Keratinocyte (primary cell): ENCODE measurements around the gene TLR8. TPM values are rescaled to one million over a fixed set of nuclear protein-coding genes. Genes with fewer than 3 reads are reported as not detected.

Source experiments
- DNase-seq: peaks from one replicate; pipeline ENCODE4 v3.0.0-alpha.2; 2011; ENCODE audit warnings: low read depth, missing footprints, low spot score
- FAIRE-seq: peaks from 2 replicates; lab custom pipeline; 2011; peaks lifted over from hg19 to GRCh38; lab: Jason Lieb, UNC
- H2AFZ ChIP-seq: 2 replicates; pipeline ENCODE4 v1.6.0; 2012; ENCODE audit warnings: low read length, control low read depth, inconsistent platforms; ENCODE audit not compliant: control insufficient read depth
- H3K27ac ChIP-seq: 2 replicates; pipeline ENCODE4 v1.5.1; 2011; ENCODE audit warnings: low read length; ENCODE audit not compliant: control insufficient read depth, insufficient read depth
- H3K27me3 ChIP-seq: 3 replicates; pipeline ENCODE4 v1.6.0; 2011; ENCODE audit warnings: low read length; ENCODE audit not compliant: control insufficient read depth, insufficient read depth; ENCODE audit errors: extremely low read depth
- H3K36me3 ChIP-seq, 2 experiments: 2 replicates in 1 of 2; 3 replicates in 1 of 2; pipeline ENCODE4 v1.5.1; 2011; ENCODE audit warnings: low read length in 2 of 2, mild to moderate bottlenecking in 1 of 2; ENCODE audit not compliant: control insufficient read depth in 2 of 2, insufficient read depth in 2 of 2; ENCODE audit errors: extremely low read depth in 1 of 2
- H3K4me1 ChIP-seq: 3 replicates; pipeline ENCODE4 v1.5.1; 2011; ENCODE audit warnings: low read length; ENCODE audit not compliant: control insufficient read depth, insufficient read depth; ENCODE audit errors: extremely low read depth
- H3K4me2 ChIP-seq: 3 replicates; pipeline ENCODE4 v1.6.0; 2011; ENCODE audit warnings: low read depth, low read length; ENCODE audit not compliant: control insufficient read depth, insufficient read depth; ENCODE audit errors: extremely low read depth
- H3K4me3 ChIP-seq, 3 experiments: fragments of 200-600 bp in 1 of 3; sonication (generic) in 1 of 3; 2 replicates in 2 of 3; 3 replicates in 1 of 3; pipeline ENCODE4 v1.5.1; 2011 to 2016; ENCODE audit warnings: low read length in 3 of 3, mild to moderate bottlenecking in 3 of 3, control low read depth in 2 of 3, inconsistent platforms in 1 of 3, low read depth in 1 of 3, mixed read lengths in 1 of 3, mixed run types in 1 of 3, moderate library complexity in 1 of 3; ENCODE audit not compliant: control insufficient read depth in 2 of 3, insufficient read depth in 2 of 3; ENCODE audit errors: extremely low read depth in 1 of 3
- H3K79me2 ChIP-seq: 2 replicates; pipeline ENCODE4 v1.6.0; 2012; ENCODE audit warnings: low read length; ENCODE audit not compliant: control insufficient read depth, insufficient read depth
- H3K9ac ChIP-seq: 3 replicates; pipeline ENCODE4 v1.6.0; 2011; ENCODE audit warnings: low read length; ENCODE audit not compliant: control insufficient read depth, insufficient read depth; ENCODE audit errors: extremely low read depth
- H3K9me1 ChIP-seq: 3 replicates; pipeline ENCODE4 v1.6.0; 2011; ENCODE audit warnings: low read length; ENCODE audit not compliant: control insufficient read depth, insufficient read depth; ENCODE audit errors: extremely low read depth
- H3K9me3 ChIP-seq: 2 replicates; pipeline ENCODE4 v1.5.1; 2012; ENCODE audit warnings: low read depth, low read length; ENCODE audit not compliant: control insufficient read depth
- H4K20me1 ChIP-seq: 3 replicates; pipeline ENCODE4 v1.6.0; 2011; ENCODE audit warnings: low read length; ENCODE audit not compliant: control insufficient read depth, insufficient read depth; ENCODE audit errors: extremely low read depth
- CTCF ChIP-seq, 3 experiments: IDR thresholded peaks in 1 of 3; conservative IDR thresholded peaks in 1 of 3; optimal IDR thresholded peaks in 1 of 3; 2 replicates in 2 of 3; 3 replicates in 1 of 3; pipeline versions ENCODE3 to v1.5.1; 2011; ENCODE audit warnings: low read length in 3 of 3, mild to moderate bottlenecking in 3 of 3, moderate library complexity in 2 of 3, control low read depth in 1 of 3, inconsistent platforms in 1 of 3; ENCODE audit not compliant: insufficient read depth in 2 of 3; ENCODE audit errors: extremely low read depth in 1 of 3
- EZH2 ChIP-seq: IDR thresholded peaks from one replicate; pipeline ENCODE4 v1.6.1; 2012; ENCODE audit warnings: inconsistent platforms, mild to moderate bottlenecking, low read length, moderate library complexity
- dilution Hi-C: fragments of 300-500 bp; cut with MboI; formaldehyde crosslinking; loops from one replicate; pipeline ENCODE4 v1.7.0; 2020; ENCODE audit warnings: low sequenced_read_pairs; ENCODE audit not compliant: extremely low pct_ligation_motif_present
- polyA plus RNA-seq, 5 experiments: library from polyadenylated mRNA; depleted of rRNA in 3 of 5; stranded (reverse) in 3 of 5; stranded (forward) in 1 of 5; unstranded in 1 of 5; fragments of >200 nt; gene quantifications; 1 replicate in 1 of 5; 2 replicates in 3 of 5; 3 replicates in 1 of 5; pipeline versions ENCODE4 v1.2.1 to v1.2.3, GENCODE V29; 2011 to 2012; ENCODE audit warnings: missing spikeins in 2 of 5, low read depth in 1 of 5, low replicate concordance in 1 of 5

Gene TLR8
- polyA plus RNA-seq, 1 donor (not counting 4 experiments of a cell fraction or from before 2014, with no cell fraction given), result not detected

- no peak overlapping the region for H3K4me3 ChIP-seq
- H2AFZ ChIP-seq, result no peak overlapping the region
- no peaks in the 10 kb centered on the region for H3K4me1 ChIP-seq
- H4K20me1 ChIP-seq, result no peaks in the 10 kb centered on the region
- no peak overlapping the region for H3K4me2 ChIP-seq
- TF ChIP-seq CTCF (optimal IDR thresholded peaks at IDR 0.05 in 1 of 3, IDR thresholded peaks at IDR 0.05 in 1 of 3, conservative IDR thresholded peaks at IDR 0.05 in 1 of 3; ENCODE audit: extremely low read depth in 1 of 3, insufficient read depth in 2 of 3, low read length in 3 of 3) (no peak), EZH2 (no peak)
- no peaks in the 10 kb centered on the region for H3K9me1 ChIP-seq
- no peak for DNase-seq
- H3K79me2 ChIP-seq, result no peaks in the 10 kb centered on the region
- dilution Hi-C loops, result no loop called here
- H3K27ac ChIP-seq, result no peak overlapping the region
- H3K27me3 ChIP-seq, result no peaks in the 10 kb centered on the region
- H3K36me3 ChIP-seq, result no peaks in the 10 kb centered on the region
- no peak for FAIRE-seq
- H3K9me3 ChIP-seq, result no peaks in the 10 kb centered on the region
- H3K9ac ChIP-seq, result no peak overlapping the region
Measured at GRCh38 chrX:12932244-12932643, 25.8 kb downstream of the TLR8 start.

GRCh38 chrX:12934850-12935249 lies 28.4 kb downstream of the TLR8 start:
- no peak overlapping the region for H3K27ac ChIP-seq
- FAIRE-seq, result no peak
- H3K79me2 ChIP-seq, result no peaks in the 10 kb centered on the region
- H2AFZ ChIP-seq, result no peak overlapping the region
- H3K9me3 ChIP-seq, result no peaks in the 10 kb centered on the region
- no peaks in the 10 kb centered on the region for H3K9me1 ChIP-seq
- no peaks in the 10 kb centered on the region for H3K36me3 ChIP-seq
- H3K4me2 ChIP-seq, result no peak overlapping the region
- H4K20me1 ChIP-seq, result no peaks in the 10 kb centered on the region
- no peak for DNase-seq
- H3K4me1 ChIP-seq, result no peaks in the 10 kb centered on the region
- no peak for TF ChIP-seq CTCF (optimal IDR thresholded peaks at IDR 0.05 in 1 of 3, IDR thresholded peaks at IDR 0.05 in 1 of 3, conservative IDR thresholded peaks at IDR 0.05 in 1 of 3; ENCODE audit: extremely low read depth in 1 of 3, insufficient read depth in 2 of 3, low read length in 3 of 3)
- TF ChIP-seq EZH2, result no peak
- no peak overlapping the region for H3K9ac ChIP-seq
- H3K4me3 ChIP-seq, result no peak overlapping the region
- H3K27me3 ChIP-seq, result no peaks in the 10 kb centered on the region
- dilution Hi-C loops, result no loop called here
